ENCODE measurements around the gene CNGB1.

CNGB1 gene

GRCh38 chr16:57970319-57970718, 609 bp downstream of the CNGB1 start:
- DNase-seq = no peak

- no peak for DNase-seq
Measured at GRCh38 chr16:57969451-57970123, 1.3 kb downstream of the CNGB1 start.

- no peak for DNase-seq
Measured at GRCh38 chr16:57967916-57968315, 3.0 kb downstream of the CNGB1 start.

- DNase-seq = no peak
Measured at GRCh38 chr16:57966986-57967385, 3.9 kb downstream of the CNGB1 start.

GRCh38 chr16:57966204-57966771, 4.6 kb downstream of the CNGB1 start:
- no peak for DNase-seq

DNA sequence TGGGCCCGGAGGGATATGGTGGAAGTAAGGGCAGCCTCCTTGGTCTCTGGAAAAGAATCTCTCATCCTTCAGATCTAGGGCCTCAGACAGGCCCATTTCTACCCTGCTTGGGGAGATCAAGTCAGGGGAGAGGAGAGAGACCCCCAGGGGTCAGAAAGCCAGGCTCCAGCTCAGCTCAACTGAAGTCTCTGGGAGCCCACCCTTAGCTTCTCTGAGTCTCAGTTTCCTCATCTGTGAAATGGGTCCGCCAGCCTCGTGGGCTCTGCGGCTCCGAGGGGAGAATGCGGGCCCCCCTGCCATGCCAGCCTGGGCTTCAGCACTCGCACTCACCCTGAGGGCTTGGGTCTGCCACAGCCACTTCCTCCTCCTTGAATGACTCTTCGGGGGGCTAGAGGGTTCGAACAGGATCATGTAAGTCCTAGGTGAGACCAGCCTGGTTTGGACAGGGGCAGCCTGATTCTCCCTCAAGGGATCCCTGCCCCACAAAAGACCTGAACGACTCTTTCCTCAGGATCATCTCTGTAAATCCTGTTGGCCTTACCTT, 6.7 kb downstream of the CNGB1 start:
- no peak for DNase-seq

GRCh38 chr16:57962756-57963155, 8.2 kb downstream of the CNGB1 start:
- DNase-seq = no peak

DNA sequence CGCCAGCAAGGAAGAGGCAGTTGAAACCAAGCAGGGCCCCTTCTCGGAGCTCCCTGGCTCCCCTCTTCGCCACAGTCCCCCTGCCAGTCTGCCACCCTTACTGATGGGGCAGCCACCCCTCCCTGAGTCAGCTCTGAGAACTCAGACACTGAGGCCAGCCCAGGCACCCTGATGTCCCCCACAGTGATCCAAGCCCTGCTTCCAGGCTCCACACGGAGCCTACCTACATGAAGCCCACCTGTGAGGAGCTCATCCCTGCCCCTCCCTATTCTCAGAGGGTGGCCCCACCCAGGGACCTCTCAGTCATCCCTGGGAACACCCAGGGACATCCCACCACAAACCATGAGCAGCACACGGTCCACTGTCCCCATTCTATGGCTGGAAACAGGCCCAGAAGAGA, 8.9 kb downstream of the CNGB1 start:
- no peak for DNase-seq

DNA sequence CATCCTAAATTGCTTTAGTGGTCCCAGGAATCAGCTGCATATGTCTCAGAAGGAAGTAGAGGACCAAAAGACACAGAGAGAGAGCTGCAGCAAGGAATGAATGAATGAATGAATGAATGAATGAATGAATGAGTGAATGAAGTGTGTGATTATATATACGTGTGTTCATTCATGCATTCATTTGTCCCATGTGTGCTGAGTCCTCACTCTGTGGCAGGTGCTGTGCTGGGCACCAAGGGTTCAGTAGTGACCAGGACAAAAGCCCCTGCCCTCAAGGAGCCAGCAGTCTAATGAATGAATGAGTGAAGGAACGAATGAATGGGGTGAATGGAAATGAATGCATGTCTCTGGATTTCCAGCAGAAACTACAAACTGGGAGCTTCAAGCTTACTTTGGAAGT, 9.4 kb downstream of the CNGB1 start:
- no peak for DNase-seq

DNA sequence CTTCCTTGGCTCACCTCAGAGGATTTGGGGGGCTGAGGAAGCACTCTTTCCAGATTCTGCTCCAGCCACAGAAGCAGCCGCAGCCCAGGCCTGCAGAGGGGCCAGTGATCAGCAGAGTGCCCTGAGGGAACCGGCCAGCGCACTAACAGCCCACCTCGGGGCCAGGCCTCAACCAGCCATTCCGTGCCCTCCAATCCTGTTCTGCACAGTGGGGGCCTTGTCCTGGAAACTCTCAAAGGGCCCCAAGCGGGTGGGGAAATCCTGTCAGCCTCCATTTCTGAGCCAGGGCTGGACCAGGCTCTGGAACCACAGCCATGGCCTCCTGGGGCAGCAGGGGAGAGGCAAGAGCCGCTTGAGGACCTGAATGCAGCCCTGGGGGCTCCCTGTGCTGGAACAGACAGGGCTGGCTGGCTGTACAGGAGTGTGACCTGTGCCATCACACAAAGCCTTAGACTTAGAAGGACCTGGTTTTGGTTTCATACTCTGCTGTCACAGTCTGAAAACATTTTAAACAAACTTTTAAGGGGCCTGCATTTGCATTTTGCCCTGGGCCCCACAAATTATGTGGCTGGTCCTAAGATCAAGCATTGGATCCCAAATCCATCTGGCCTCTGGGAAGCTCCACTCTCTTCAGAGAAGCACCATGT, 10.0 kb downstream of the CNGB1 start:
- no peak for DNase-seq

GRCh38 chr16:57960310-57960709, 10.6 kb downstream of the CNGB1 start:
- DNase-seq = no peak

DNA sequence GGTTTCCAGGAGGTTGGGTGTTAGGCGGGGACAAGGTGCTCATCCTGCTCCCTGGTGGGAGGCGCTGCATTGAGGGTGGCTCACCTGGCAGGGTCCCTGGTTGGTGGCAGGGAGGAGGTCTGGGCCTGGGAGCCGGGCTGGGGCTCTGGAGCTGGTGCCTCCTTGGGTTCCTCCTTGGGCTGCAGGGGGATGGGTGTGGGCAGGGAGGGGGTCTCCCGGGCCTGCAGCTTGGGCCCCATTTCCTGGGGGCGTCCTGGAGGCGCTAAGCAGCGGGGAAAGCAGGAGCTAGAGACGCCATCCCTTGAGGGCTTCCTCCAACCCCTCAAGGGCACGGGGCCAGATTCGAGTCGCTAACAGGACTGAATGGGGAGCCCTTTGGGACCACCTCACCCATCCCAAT, 11.1 kb downstream of the CNGB1 start:
- no peak for DNase-seq

GRCh38 chr16:57959121-57959520, 11.8 kb downstream of the CNGB1 start:
- no peak for DNase-seq

GRCh38 chr16:57958544-57958943, 12.4 kb downstream of the CNGB1 start:
- no peak for DNase-seq

DNA sequence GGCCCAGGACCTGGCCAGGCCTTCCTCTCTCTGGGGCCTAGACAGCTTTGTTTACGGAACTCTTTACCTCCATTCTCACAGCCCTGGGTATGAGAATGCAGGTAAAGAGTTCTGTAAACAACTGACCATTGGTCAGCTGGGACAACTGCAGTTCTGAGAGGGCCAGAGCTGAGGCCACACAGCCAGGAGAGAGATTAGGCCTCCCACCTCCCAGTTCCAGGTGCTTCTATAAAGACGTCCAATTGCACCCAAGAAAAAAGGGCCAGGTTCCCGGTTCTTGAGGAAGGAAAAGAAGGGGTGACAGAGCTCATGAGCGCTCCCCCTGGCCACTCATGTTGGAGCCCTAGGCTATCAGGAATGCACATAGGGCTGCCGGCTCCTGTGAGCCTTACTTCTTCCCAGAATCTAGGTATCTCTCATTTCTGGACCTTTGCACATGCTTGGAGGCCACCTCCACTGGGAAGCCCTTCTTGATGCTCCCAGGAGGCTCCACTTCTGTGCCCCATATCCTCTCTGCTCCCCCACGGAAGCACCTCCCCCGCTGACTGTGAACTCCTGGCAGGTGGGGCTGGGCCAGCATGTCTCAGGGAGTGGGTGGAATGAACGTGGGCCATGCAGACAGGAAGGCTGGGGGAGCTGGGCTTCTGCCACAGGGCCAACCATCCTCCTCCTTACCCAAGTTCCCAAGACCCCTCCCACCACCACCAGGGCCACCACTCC, 13.1 kb downstream of the CNGB1 start:
- no peak for DNase-seq

DNA sequence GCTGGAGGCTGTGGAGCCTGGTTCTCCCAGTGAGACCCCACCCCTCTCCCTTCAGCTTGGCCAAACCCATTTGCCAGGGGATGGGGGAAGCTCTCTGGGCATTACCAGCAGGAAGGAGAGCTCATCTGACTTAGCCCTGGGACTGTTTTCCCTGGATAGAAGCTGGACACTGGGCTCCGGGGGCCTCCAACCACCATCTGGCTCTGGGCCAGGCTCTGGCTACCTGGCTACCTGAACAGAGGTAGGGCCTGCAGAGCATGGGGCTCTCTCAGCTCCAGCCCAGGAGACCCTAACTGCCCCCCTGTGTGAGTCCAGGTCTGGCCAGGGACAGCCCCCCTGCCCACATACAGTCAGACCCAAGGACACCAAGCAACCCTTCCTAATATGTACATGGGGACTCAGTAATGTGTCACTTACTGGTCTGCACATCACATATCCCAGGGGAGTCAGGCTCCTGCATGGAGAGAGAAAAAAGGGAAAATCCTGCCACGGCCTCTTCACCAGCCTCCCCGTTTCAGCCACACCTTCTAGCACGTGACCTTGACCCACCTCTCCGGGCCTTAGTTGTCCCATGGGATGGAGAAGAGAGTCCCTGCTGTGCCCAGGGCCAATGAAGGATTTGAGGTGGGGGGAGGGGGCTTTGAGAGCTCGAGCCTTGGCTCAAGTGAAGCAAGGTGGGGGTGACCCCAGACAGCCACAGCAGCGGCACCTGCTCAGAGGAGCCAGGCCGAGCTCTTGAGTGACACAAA, 13.8 kb downstream of the CNGB1 start:
- no peak for DNase-seq

- DNase-seq = no peak
Measured at GRCh38 chr16:57956270-57956808, 14.6 kb downstream of the CNGB1 start.

DNA sequence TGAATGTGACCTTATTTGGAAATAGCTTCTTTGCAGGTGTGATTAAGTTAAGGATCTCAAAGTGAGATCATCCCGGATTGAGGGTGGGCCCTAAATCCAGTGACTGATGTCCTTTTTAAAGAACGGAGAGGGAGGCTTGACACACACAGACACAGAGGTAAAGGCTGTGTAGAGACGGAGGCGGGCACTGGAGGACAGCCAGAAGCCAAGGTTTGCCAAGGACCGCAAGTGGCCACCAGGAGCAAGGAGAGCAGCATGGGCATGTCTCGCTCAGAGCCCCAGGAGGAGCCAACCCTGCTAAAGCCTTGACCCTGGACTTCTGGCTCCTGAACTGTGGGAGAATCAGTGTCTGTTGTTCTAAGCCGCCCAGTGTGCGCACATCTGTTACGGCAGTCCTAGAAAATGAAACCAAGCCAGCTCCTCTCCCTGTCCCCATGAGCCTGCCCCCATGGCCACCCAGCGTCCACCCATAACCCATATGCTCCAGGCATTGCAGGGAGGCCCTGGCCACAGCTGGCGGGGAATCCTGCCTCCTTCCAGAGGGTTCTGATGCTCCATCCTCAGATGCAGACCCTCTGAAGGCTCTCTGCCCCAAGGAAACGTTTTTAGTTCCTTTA, 15.2 kb downstream of the CNGB1 start:
- no peak for DNase-seq

DNA sequence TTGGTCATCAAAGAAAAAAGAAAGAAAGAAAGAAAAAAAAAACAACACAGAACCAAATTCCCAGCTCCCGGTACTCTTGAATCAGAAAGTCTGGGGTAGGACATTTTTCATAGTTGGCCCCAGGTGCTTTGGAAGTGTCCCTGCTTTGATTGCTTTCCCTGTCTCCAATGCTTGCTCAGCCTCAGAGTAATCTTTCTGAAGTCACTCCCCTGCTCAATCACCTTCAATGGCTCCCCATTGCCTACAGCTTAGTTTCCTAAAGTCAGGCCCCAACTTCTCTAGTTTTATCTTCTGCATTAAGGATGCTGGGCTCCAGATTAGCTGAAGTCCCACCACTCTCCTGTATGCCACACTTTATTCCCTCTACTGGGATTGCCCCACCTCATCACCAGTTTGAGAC, 17.1 kb downstream of the CNGB1 start:
- no peak for DNase-seq

DNA sequence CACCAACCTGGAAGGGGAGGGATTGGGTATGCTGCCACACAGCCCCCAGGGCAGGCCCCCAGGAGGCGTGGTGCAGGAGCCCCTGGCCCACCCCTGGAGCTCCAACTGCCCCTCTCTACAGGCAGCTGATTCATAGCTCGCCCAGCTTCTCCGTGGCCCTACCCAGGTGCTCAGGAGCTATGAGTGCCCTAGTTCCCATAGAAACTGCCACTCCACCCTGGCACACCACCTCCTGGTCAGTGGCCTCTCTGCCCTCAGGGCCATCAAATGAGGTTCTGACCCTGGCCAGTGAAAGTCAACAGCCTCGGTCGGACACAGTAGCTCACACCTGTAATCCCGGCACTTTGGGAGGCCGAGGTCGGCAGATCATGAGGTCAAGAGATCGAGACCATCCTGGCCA, 18.0 kb downstream of the CNGB1 start:
- DNase-seq = no peak

- DNase-seq = no peak
Measured at GRCh38 chr16:57951204-57951960, 19.5 kb downstream of the CNGB1 start.
